HCT116 (cell line): ENCODE measurements around the gene KBTBD8. TPM values are rescaled to one million over a fixed set of nuclear protein-coding genes. Genes with fewer than 3 reads are reported as not detected.

Experiments used
- ATAC-seq: fragments of 200-7000 bp; cut with Tn5 transposase; 2 replicates; pipeline ENCODE4 v1.9.1; 2020; ENCODE audit warnings: mild to moderate bottlenecking, moderate library complexity
- BruUV-seq: library from RNA; stranded (reverse); fragments of 400-500 nt; replicated peaks from 2 replicates; lab custom pipeline; 2021; lab: Mats Ljungman, UMichigan
- CTCF ChIA-PET: fragments of 300-600 bp; sonication (Branson Sonifier 250); formaldehyde crosslinking; loops from one replicate; lab custom pipeline; 2021; ENCODE audit warnings: antibody characterized with exemption; lab: Charles Lee
- POLR2A ChIA-PET: fragments of 300-600, 350-600 bp; sonication (Branson Sonifier 250); formaldehyde crosslinking; loops from one replicate; lab custom pipeline; 2021; ENCODE audit warnings: antibody characterized with exemption; lab: Charles Lee
- RAD21 ChIA-PET, 2 experiments: fragments of 300-600 bp; sonication (Branson Sonifier 250); formaldehyde crosslinking; loops; one replicate each; lab custom pipeline; 2023; ENCODE audit warnings: low total read pairs in 2 of 2; ENCODE audit not compliant: uncharacterized antibody in 2 of 2, unreplicated experiment in 2 of 2, low non-redundant PET in 1 of 2; lab: Charles Lee
- DNase-seq: peaks from one replicate; pipeline ENCODE4 v3.0.0-alpha.2; 2010; ENCODE audit warnings: low read depth, low spot score
- H2AFZ ChIP-seq: fragments of 200-600 bp; shearing (Covaris generic), sonication (generic); 2 replicates; pipeline ENCODE4 v1.6.1; 2017; ENCODE audit warnings: low read depth, mixed run types, mixed read lengths, antibody characterized with exemption, low read length; ENCODE audit not compliant: poor library complexity, severe bottlenecking
- H3K27ac ChIP-seq: 2 replicates; pipeline ENCODE4 v1.5.1; 2012; ENCODE audit warnings: low read depth, low read length
- H3K27me3 ChIP-seq: fragments of 200-600 bp; sonication (generic); 2 replicates; pipeline ENCODE4 v1.6.1; 2016; ENCODE audit warnings: mixed run types, low read length, mixed read lengths; ENCODE audit not compliant: insufficient read depth
- H3K36me3 ChIP-seq, 2 experiments: fragments of 200-500 bp in 1 of 2; fragments of 200-600 bp in 1 of 2; sonication (Bioruptor generic) in 1 of 2; sonication (generic) in 1 of 2; 2 replicates each; pipeline versions ENCODE4 v1.5.1 to v1.6.1; 2014 to 2016; ENCODE audit warnings: low read length in 2 of 2, inconsistent platforms in 1 of 2, mixed read lengths in 1 of 2, mixed run types in 1 of 2; ENCODE audit not compliant: insufficient read depth in 2 of 2, control insufficient read depth in 1 of 2
- H3K4me1 ChIP-seq, 2 experiments: fragments of 200-600 bp in 1 of 2; sonication (generic) in 1 of 2; 2 replicates each; pipeline versions ENCODE4 v1.5.1 to v1.6.1; 2012 to 2017; ENCODE audit warnings: low read length in 2 of 2, inconsistent platforms in 1 of 2, mild to moderate bottlenecking in 1 of 2, mixed read lengths in 1 of 2, mixed run types in 1 of 2, moderate library complexity in 1 of 2; ENCODE audit not compliant: insufficient read depth in 2 of 2, control insufficient read depth in 1 of 2
- H3K4me2 ChIP-seq: fragments of 200-600 bp; sonication (generic); 2 replicates; pipeline ENCODE4 v1.6.1; 2017; ENCODE audit warnings: mixed run types, low read length, mixed read lengths
- H3K4me3 ChIP-seq, 2 experiments: fragments of 200-600 bp in 1 of 2; sonication (generic) in 1 of 2; replicated peaks in 1 of 2; 2 replicates each; pipeline ENCODE4 v1.5.1; 2011 to 2016; ENCODE audit warnings: low read length in 2 of 2, control low read depth in 1 of 2, low read depth in 1 of 2, mild to moderate bottlenecking in 1 of 2, mixed read lengths in 1 of 2, mixed run types in 1 of 2
- H3K79me2 ChIP-seq: fragments of 200-600 bp; sonication (generic); 2 replicates; pipeline ENCODE4 v1.6.1; 2017; ENCODE audit warnings: mild to moderate bottlenecking, mixed run types, low read length, moderate library complexity, mixed read lengths; ENCODE audit not compliant: insufficient read depth
- H3K9ac ChIP-seq: fragments of 200-600 bp; sonication (generic); 2 replicates; pipeline ENCODE4 v1.6.1; 2016; ENCODE audit warnings: low read length, mixed read lengths
- H3K9me2 ChIP-seq: fragments of 200-600 bp; sonication (generic), shearing (Covaris generic); 2 replicates; pipeline ENCODE4 v1.6.1; 2017; ENCODE audit warnings: mixed run types, mild to moderate bottlenecking, moderate library complexity; ENCODE audit not compliant: insufficient read depth
- H3K9me3 ChIP-seq, 2 experiments: fragments of 200-500 bp in 1 of 2; fragments of 200-600 bp in 1 of 2; sonication (Bioruptor generic) in 1 of 2; sonication (generic) in 1 of 2; 2 replicates each; pipeline ENCODE4 v1.6.1; 2014 to 2017; ENCODE audit warnings: low read length in 2 of 2, mixed read lengths in 2 of 2, inconsistent platforms in 1 of 2, low read depth in 1 of 2, mild to moderate bottlenecking in 1 of 2, mixed run types in 1 of 2, moderate library complexity in 1 of 2; ENCODE audit not compliant: control insufficient read depth in 1 of 2, insufficient read depth in 1 of 2
- H4K20me1 ChIP-seq: fragments of 200-600 bp; sonication (generic), shearing (Covaris generic); 2 replicates; pipeline ENCODE4 v1.6.1; 2017; ENCODE audit warnings: mixed run types, mild to moderate bottlenecking, moderate library complexity; ENCODE audit not compliant: insufficient read depth
- ATF3 ChIP-seq: IDR thresholded peaks from 2 replicates; pipeline ENCODE4 v1.6.1; 2012
- CBX3 ChIP-seq: IDR thresholded peaks from 2 replicates; pipeline ENCODE4 v1.6.1; 2012; ENCODE audit warnings: low read depth
- FOSL1 ChIP-seq: IDR thresholded peaks from 2 replicates; pipeline ENCODE4 v1.6.1; 2012; ENCODE audit warnings: low read depth
- JUND ChIP-seq: IDR thresholded peaks from 2 replicates; pipeline ENCODE4 v1.6.1; 2012
- POLR2AphosphoS5 ChIP-seq: IDR thresholded peaks from 2 replicates; pipeline ENCODE4 v1.6.1; 2011; ENCODE audit warnings: mild to moderate bottlenecking, low read depth, low read length, moderate library complexity
- SRF ChIP-seq: IDR thresholded peaks from 2 replicates; pipeline ENCODE4 v1.6.1; 2012; ENCODE audit warnings: low read depth
- TCF7L2 ChIP-seq: IDR thresholded peaks from 2 replicates; pipeline ENCODE4 v1.7.0; 2011; ENCODE audit warnings: borderline replicate concordance, inconsistent platforms; ENCODE audit not compliant: insufficient read depth, insufficient read length; ENCODE audit errors: extremely low read depth
- YY1 ChIP-seq: IDR thresholded peaks from 2 replicates; pipeline ENCODE4 v1.6.1; 2011; ENCODE audit warnings: low read length, low read depth, moderate library complexity, mild to moderate bottlenecking; ENCODE audit not compliant: insufficient replicate concordance; ENCODE audit errors: extremely low read depth
- ZFX ChIP-seq: fragments of 450-650 bp; IDR thresholded peaks from 2 replicates; pipeline ENCODE4 v1.6.1; 2017
- ZNF274 ChIP-seq: fragments of 200-500 bp; sonication (Bioruptor generic); IDR thresholded peaks from 2 replicates; pipeline ENCODE4 v1.6.1; 2014; ENCODE audit warnings: mild to moderate bottlenecking, low read depth, low read length, inconsistent platforms
- intact Hi-C: fragments of 100-400 bp; cut with micrococcal nuclease; formaldehyde crosslinking; loops from 2 replicates; pipeline ENCODE4 v1.10.0; 2022
- total RNA-seq: library from RNA; stranded (reverse); gene quantifications from one replicate; pipeline ENCODE4 v1.2.1, GENCODE V29; 2021; ENCODE audit not compliant: unreplicated experiment
- TF ChIP-seq, protein P1 (sequence below): IDR thresholded peaks from 2 replicates; pipeline ENCODE4 v1.6.1; 2011; ENCODE audit warnings: mild to moderate bottlenecking, low read length, moderate library complexity; ENCODE audit not compliant: insufficient replicate concordance; ENCODE audit errors: extremely low read depth
- TF ChIP-seq, protein P2 (sequence below): IDR thresholded peaks from 2 replicates; pipeline ENCODE4 v1.6.1; 2012
- TF ChIP-seq, protein P3 (sequence below), 3 experiments: fragments of 200-600 bp in 1 of 3; sonication (generic) in 1 of 3; IDR thresholded peaks in 2 of 3; conservative IDR thresholded peaks in 1 of 3; 2 replicates each; pipeline ENCODE4 v1.5.1; 2012 to 2017; ENCODE audit warnings: low read depth in 2 of 3, low read length in 2 of 3, antibody characterized with exemption in 1 of 3, borderline replicate concordance in 1 of 3, control low read depth in 1 of 3, mild to moderate bottlenecking in 1 of 3, mixed read lengths in 1 of 3, mixed run types in 1 of 3, moderate library complexity in 1 of 3; ENCODE audit not compliant: insufficient read depth in 1 of 3

The KBTBD8 gene
- total RNA-seq, 1 experiment from 2014 or later = 1.4 TPM

DNA sequence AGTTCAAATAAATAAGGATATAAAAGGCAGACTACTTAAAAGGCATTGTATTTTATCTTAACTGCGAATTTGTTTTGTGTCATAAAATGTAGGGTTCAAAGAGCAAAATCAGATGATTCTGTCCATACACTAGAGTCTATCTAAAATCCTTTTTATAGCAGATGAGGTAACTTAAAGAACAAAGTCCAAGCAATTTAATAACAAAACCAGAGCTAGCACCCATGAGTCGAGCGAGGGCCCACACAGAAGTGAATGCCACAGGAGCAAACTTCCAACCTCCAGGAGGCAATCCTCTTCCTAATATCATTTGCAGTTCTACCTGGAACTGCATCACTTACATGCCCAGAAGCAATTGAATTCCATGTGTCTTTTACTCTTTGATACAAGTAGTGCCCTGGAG lies 35.4 kb upstream of the KBTBD8 start (continued):
- TF ChIP-seq, protein P1, sequence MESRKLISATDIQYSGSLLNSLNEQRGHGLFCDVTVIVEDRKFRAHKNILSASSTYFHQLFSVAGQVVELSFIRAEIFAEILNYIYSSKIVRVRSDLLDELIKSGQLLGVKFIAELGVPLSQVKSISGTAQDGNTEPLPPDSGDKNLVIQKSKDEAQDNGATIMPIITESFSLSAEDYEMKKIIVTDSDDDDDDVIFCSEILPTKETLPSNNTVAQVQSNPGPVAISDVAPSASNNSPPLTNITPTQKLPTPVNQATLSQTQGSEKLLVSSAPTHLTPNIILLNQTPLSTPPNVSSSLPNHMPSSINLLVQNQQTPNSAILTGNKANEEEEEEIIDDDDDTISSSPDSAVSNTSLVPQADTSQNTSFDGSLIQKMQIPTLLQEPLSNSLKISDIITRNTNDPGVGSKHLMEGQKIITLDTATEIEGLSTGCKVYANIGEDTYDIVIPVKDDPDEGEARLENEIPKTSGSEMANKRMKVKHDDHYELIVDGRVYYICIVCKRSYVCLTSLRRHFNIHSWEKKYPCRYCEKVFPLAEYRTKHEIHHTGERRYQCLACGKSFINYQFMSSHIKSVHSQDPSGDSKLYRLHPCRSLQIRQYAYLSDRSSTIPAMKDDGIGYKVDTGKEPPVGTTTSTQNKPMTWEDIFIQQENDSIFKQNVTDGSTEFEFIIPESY = no peak
- TF ChIP-seq ATF3 (no peak), ZNF274 (no peak), ZFX (no peak), CBX3 (no peak), POLR2AphosphoS5 (no peak), FOSL1 (no peak)
- TF ChIP-seq, protein P2, sequence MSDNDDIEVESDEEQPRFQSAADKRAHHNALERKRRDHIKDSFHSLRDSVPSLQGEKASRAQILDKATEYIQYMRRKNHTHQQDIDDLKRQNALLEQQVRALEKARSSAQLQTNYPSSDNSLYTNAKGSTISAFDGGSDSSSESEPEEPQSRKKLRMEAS = no peak

GRCh38 chr3:66971245-66971644 lies 26.9 kb upstream of the KBTBD8 start:
- ChIA-PET RAD21 (no interaction called here), CTCF (interaction anchor here (0.9 to 1.9 kb wide), 7 partner anchors 12 to 1905 kb away, joined by 3 to 8 read pairs (median 4); partner anchors contain the start of gene KBTBD8), POLR2A (no interaction called here)
- Histone ChIP-seq H3K79me2 (no peaks in the 10 kb centered on the region), H2AFZ (no peak overlapping the region), H3K4me3 (no peak overlapping the region), H3K9ac (no peak overlapping the region), H3K9me2 (no peaks in the 10 kb centered on the region), H3K27ac (no peak overlapping the region), H3K4me1 (peaks cover 0 to 6% of the 10 kb centered on the region in 2 experiments; a peak in 1 of 4 replicates), H3K9me3 (no peaks in the 10 kb centered on the region), H4K20me1 (no peaks in the 10 kb centered on the region), H3K36me3 (no peaks in the 10 kb centered on the region), H3K27me3 (peaks cover 38% of the 10 kb centered on the region), H3K4me2 (no peak overlapping the region)
- BruUV-seq = no TSS peak
- DNase-seq (no peak), ATAC-seq (no peak)
- intact Hi-C loops = loop anchor here (5.0 to 10.0 kb wide), 2 partner anchors 1906 to 2004 kb away; no protein-coding TSS in a partner anchor
- no peak for TF ChIP-seq ZFX
- TF ChIP-seq, protein P3, sequence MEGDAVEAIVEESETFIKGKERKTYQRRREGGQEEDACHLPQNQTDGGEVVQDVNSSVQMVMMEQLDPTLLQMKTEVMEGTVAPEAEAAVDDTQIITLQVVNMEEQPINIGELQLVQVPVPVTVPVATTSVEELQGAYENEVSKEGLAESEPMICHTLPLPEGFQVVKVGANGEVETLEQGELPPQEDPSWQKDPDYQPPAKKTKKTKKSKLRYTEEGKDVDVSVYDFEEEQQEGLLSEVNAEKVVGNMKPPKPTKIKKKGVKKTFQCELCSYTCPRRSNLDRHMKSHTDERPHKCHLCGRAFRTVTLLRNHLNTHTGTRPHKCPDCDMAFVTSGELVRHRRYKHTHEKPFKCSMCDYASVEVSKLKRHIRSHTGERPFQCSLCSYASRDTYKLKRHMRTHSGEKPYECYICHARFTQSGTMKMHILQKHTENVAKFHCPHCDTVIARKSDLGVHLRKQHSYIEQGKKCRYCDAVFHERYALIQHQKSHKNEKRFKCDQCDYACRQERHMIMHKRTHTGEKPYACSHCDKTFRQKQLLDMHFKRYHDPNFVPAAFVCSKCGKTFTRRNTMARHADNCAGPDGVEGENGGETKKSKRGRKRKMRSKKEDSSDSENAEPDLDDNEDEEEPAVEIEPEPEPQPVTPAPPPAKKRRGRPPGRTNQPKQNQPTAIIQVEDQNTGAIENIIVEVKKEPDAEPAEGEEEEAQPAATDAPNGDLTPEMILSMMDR (IDR thresholded peaks at IDR 0.05 in 2 of 3, conservative IDR thresholded peaks at IDR 0.05 in 1 of 3; ENCODE audit: borderline replicate concordance in 1 of 3, insufficient read depth in 1 of 3, low read depth in 2 of 3, low read length in 2 of 3) = no peak
- TF ChIP-seq, protein P2 = no peak
- TF ChIP-seq SRF = no peak
- no peak for TF ChIP-seq YY1
- TF ChIP-seq, protein P1 = no peak
- TF ChIP-seq TCF7L2 = no peak
- TF ChIP-seq CBX3 = no peak
- no peak for TF ChIP-seq JUND
